Thoracic aorta (tissue), 2 donors: ENCODE measurements around the gene GKN1. TPM values are rescaled to one million over a fixed set of nuclear protein-coding genes. Genes with fewer than 3 reads are reported as not detected.
A peak's percentile ranks its signal among the peaks of the same experiment; 100 is the strongest.
"Not testable (repeated sequence)": the region's sequence is repeated elsewhere in the genome, so short reads cannot be mapped to it uniquely, and the experiment has no call there.

Experiments
- ATAC-seq: fragments of 150-250 bp; one replicate; pipeline ENCODE4 v1.8.0; 2017; ENCODE audit warnings: low read depth; ENCODE audit not compliant: insufficient number of reproducible peaks, low FRiP score
- DNase-seq: peaks from one replicate; pipeline ENCODE4 v3.0.0-alpha.2; 2020; ENCODE audit warnings: low spot score
- H3K27ac ChIP-seq, 2 donors: fragments of 200-600 bp; sonication (generic); 1 replicate in 1 of 2; 2 replicates in 1 of 2; pipeline ENCODE4 v1.5.1; 2016; ENCODE audit warnings: mild to moderate bottlenecking in 2 of 2, moderate library complexity in 2 of 2
- H3K27me3 ChIP-seq: fragments of 200-600 bp; sonication (generic); replicated peaks from 2 replicates; pipeline ENCODE4 v1.6.0; 2016; ENCODE audit warnings: mild to moderate bottlenecking; ENCODE audit not compliant: insufficient read depth
- H3K36me3 ChIP-seq: fragments of 200-600 bp; sonication (generic); one replicate; pipeline ENCODE4 v1.5.1; 2016
- H3K4me1 ChIP-seq, 2 donors: fragments of 200-600 bp; sonication (generic); 1 replicate in 1 of 2; 2 replicates in 1 of 2; pipeline versions ENCODE4 v1.5.1 to v1.6.0; 2016; ENCODE audit warnings: low read depth in 2 of 2, mild to moderate bottlenecking in 1 of 2; ENCODE audit not compliant: control insufficient read depth in 1 of 2
- H3K4me3 ChIP-seq: fragments of 200-600 bp; sonication (generic); 2 replicates; pipeline ENCODE4 v1.5.1; 2016; ENCODE audit warnings: mild to moderate bottlenecking
- H3K9me3 ChIP-seq: fragments of 200-600 bp; sonication (generic); 2 replicates; pipeline ENCODE4 v1.5.1; 2016
- total RNA-seq, 2 donors: library from RNA; depleted of rRNA; stranded (reverse); fragments of >200 nt; gene quantifications; one replicate each; pipeline versions ENCODE4 v1.1.0 to v1.2.3, GENCODE V29; 2016
- TF ChIP-seq, protein P1 (sequence below): fragments of 200-600 bp; sonication (generic); IDR thresholded peaks from one replicate; pipeline ENCODE4 v1.5.1; 2019; ENCODE audit warnings: antibody characterized with exemption

The GKN1 gene
- total RNA-seq, 2 donors from 2014 or later: 20.7 TPM; not detected in 1

DNA sequence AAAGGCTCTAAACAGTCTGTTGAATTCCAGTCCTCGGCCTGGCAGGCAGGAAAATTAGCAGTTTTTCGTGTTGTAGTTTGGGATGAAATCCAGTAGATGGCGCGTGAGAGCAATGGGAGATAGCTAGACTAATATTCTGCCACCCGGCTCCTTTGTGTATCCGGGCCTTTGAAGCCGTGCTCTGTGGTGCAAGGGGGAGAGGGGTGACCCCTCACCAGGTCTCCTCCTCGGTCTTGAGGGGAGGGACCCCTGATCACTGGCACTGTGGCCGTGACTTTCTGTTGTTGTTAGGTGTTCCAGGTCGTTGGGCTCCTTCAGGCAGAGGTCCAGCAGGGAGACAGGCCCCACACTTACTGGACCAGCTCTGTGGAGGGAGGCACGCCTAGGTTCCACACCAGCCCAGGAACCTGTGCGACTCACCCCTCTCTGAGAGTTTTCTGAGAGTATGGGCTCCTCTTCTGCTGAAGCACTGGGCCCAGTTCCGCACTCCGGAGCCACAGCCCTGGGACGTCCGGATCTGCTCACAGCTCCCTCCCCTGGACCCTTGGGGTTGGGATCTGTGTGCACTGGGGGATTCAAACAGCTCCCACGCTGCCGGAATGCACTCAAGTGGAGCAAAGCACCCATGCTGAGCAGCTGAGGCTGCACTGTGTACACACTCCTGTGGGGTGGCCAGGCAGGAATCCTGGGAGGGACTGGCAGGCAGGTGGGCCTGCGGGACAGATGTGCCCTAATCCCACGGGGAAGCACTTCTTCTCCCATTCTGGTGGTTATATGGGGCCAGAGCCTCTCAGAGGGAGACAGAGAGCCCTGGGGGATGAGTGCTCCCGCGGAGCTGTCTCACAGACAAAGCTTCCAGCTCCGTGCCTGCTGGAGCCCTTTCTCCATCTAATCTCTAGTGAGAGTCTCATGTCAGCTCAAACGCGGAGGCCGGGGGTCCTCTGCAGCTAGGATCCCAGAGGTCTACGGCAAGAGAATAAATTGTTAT is 30.6 kb upstream of the GKN1 start:
- TF ChIP-seq, protein P1, sequence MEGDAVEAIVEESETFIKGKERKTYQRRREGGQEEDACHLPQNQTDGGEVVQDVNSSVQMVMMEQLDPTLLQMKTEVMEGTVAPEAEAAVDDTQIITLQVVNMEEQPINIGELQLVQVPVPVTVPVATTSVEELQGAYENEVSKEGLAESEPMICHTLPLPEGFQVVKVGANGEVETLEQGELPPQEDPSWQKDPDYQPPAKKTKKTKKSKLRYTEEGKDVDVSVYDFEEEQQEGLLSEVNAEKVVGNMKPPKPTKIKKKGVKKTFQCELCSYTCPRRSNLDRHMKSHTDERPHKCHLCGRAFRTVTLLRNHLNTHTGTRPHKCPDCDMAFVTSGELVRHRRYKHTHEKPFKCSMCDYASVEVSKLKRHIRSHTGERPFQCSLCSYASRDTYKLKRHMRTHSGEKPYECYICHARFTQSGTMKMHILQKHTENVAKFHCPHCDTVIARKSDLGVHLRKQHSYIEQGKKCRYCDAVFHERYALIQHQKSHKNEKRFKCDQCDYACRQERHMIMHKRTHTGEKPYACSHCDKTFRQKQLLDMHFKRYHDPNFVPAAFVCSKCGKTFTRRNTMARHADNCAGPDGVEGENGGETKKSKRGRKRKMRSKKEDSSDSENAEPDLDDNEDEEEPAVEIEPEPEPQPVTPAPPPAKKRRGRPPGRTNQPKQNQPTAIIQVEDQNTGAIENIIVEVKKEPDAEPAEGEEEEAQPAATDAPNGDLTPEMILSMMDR: peak; percentile 85
- DNase-seq (no peak), ATAC-seq (peak; percentile 74)
- Histone ChIP-seq H3K9me3 (no peaks in the 10 kb centered on the region), H3K4me3 (no peak overlapping the region), H3K27ac (no peak overlapping the region), H3K36me3 (no peaks in the 10 kb centered on the region), H3K4me1 (no peaks in the 10 kb centered on the region), H3K27me3 (no peaks in the 10 kb centered on the region)

DNA sequence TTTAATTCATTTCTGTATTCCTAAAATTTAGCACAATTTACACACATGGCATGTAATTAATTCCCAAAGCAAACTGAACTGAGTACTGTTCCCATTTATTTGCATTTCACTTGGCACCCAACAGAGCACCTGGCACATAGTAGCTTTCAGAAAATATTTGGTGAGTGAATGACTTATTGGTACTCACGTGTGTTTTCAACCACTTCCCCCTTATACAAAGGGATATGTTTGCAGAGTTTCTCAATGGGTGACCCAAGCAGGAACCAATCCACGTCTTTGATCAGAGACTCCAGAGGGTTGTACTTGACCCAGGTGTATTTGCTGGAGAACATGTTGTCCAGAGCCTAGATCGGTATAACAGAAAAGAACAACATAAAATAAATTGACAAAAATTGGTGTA is 28.3 kb upstream of the GKN1 start:
- TF ChIP-seq, protein P1: no peak
- no peak for DNase-seq
- Histone ChIP-seq H3K36me3 (no peaks in the 10 kb centered on the region), H3K27me3 (no peaks in the 10 kb centered on the region), H3K4me1 (no peaks in the 10 kb centered on the region), H3K27ac (no peak overlapping the region), H3K4me3 (no peak overlapping the region), H3K9me3 (no peaks in the 10 kb centered on the region)
- ATAC-seq: no peak

DNA sequence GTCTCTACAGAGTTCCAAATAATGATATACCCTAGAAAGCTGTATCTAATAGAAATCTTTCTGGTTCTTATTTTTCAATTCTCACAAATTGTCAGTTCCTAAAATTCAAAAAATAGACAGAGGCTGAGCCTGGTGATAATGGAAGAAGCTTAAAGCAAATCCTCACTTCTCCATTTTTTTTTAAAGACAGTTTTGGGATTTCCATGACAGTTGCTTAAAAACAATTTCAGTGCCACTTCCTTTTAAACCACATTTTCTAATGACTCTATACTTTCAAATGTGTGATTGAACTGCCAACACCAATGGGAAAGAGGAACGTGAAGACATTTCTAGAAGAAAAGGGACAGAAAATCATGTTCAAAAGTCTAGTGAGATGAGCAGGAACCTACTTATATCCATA is 25.7 kb upstream of the GKN1 start:
- no peaks in the 10 kb centered on the region for H3K4me1 ChIP-seq
- DNase-seq (no peak), ATAC-seq (no peak)
- TF ChIP-seq, protein P1: no peak
- no peaks in the 10 kb centered on the region for H3K9me3 ChIP-seq
- no peak overlapping the region for H3K4me3 ChIP-seq
- no peaks in the 10 kb centered on the region for H3K36me3 ChIP-seq
- no peaks in the 10 kb centered on the region for H3K27me3 ChIP-seq
- H3K27ac ChIP-seq: no peak overlapping the region

DNA sequence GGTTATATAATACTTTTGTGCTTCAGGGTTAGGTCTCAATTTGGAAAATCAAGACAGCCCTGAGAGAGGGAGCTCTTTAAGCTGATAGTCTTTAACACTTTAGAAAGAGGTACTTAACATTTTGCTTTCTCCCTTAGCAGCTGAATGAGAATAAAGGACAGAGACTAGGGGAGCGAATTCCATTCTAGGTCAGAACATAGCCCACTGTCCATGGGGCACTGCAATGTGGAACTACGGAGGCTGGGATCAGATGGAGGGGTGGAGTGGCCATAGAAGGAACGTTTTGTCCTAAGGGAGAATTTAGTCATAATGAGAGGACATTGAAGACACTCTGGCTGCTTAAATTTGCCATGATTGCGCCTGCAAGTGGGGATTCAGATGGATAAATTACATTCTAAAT is 22.5 kb upstream of the GKN1 start:
- DNase-seq (no peak), ATAC-seq (no peak)
- H3K4me1 ChIP-seq: no peaks in the 10 kb centered on the region
- no peaks in the 10 kb centered on the region for H3K27me3 ChIP-seq
- TF ChIP-seq, protein P1: no peak
- no peaks in the 10 kb centered on the region for H3K9me3 ChIP-seq
- H3K27ac ChIP-seq: no peak overlapping the region
- H3K4me3 ChIP-seq: no peak overlapping the region
- H3K36me3 ChIP-seq: no peaks in the 10 kb centered on the region

DNA sequence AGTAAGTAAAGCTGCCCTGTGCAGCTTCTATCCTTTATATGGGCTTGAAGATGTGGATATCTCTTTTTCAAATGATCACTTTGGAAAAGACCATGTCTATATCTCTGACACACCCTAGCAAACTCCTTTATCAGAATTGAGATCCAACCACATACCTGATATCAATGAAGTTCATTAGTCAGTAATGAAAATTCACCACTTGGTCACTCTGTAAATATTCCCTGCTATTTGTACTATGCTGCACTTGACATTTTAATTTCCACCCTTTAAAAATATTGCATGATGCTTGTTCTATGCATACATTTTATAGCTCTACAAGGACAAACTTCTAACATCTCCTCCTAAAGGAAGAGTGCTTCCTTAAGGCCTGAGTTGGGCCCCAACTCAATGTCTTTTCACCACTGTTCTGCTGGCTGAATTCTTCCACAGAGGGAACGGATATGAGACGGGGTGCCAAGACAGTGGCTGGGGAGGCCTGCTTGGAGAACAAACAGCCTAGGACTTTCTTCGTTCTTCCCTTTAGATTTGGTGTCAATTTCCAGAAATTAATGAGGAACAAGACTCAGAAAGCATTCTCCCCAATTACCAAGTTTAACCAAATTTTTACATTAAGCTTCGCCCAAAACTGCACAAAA is 21.4 kb upstream of the GKN1 start, which contains the start of gene GKN2:
GKN2 (minus strand) TSS at position 7 of the 635 bp plus-strand sequence. CDS start 32 bp downstream, outside the sequence.
- no peaks in the 10 kb centered on the region for H3K9me3 ChIP-seq
- H3K4me3 ChIP-seq: no peak within 1 kb of the TSS
- no peaks in the 10 kb centered on the region for H3K36me3 ChIP-seq
- DNase-seq: no peak
- no peaks in the 10 kb centered on the region for H3K4me1 ChIP-seq
- TF ChIP-seq, protein P1: no peak
- no peaks in the 10 kb centered on the region for H3K27me3 ChIP-seq
- no peak within 1 kb of the TSS for H3K27ac ChIP-seq
- no peak for ATAC-seq

DNA sequence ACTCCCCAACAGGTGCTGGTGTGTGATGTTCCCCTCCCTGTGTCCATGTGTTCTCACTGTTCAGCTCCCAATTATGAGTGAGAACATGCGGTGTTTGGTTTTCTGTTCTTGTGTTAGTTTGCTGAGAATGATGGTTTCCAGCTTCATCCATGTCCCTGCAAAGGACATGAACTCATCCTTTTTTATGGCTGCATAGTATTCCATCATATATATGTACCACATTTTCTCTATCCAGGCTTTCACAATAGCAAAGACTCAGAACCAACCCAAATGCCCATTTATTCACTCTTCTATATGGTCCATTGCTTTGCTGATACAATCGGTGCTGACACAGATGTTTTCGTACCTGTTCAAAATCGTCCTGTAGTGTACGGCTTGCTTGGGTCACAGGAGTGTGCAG is 19.0 kb upstream of the GKN1 start:
- not testable (repeated sequence) for H3K27me3 ChIP-seq, H3K36me3 ChIP-seq, H3K4me1 ChIP-seq

More for the DNA sequence above, 19.0 kb upstream of the GKN1 start:
- H3K4me3 ChIP-seq, DNase-seq, ATAC-seq, H3K9me3 ChIP-seq, H3K27ac ChIP-seq: not testable (repeated sequence)
